ENCODE measurements around the gene LRRC8D.

Gene LRRC8D

GRCh38 chr1:89972024-89972423, 151.2 kb downstream of the LRRC8D start:
- H3K4me3 ChIP-seq (ENCODE audit: low read depth, low read length): no peak overlapping the region
- no peaks in the 10 kb centered on the region for H3K27me3 ChIP-seq (ENCODE audit: insufficient read depth, low read depth, severe bottlenecking)
- no peak overlapping the region for H3K27ac ChIP-seq
- no peak for TF ChIP-seq CTCF (IDR thresholded peaks at IDR 0.05; ENCODE audit: low read depth, low read length)
- H3K9me3 ChIP-seq (ENCODE audit: severe bottlenecking): no peaks in the 10 kb centered on the region
- no peaks in the 10 kb centered on the region for H3K36me3 ChIP-seq
- DNase-seq: no peak

GRCh38 chr1:89973471-89974127, 152.8 kb downstream of the LRRC8D start:
- Histone ChIP-seq H3K9me3 (ENCODE audit: severe bottlenecking) (no peaks in the 10 kb centered on the region), H3K27ac (no peak overlapping the region), H3K36me3 (no peaks in the 10 kb centered on the region), H3K4me3 (ENCODE audit: low read depth, low read length) (no peak overlapping the region), H3K27me3 (ENCODE audit: insufficient read depth, low read depth, severe bottlenecking) (no peaks in the 10 kb centered on the region)
- no peak for TF ChIP-seq CTCF (IDR thresholded peaks at IDR 0.05; ENCODE audit: low read depth, low read length)
- no peak for DNase-seq

- DNase-seq: no peak
- no peaks in the 10 kb centered on the region for H3K27me3 ChIP-seq (ENCODE audit: insufficient read depth, low read depth, severe bottlenecking)
- H3K4me3 ChIP-seq (ENCODE audit: low read depth, low read length): no peak overlapping the region
- no peak for TF ChIP-seq CTCF (IDR thresholded peaks at IDR 0.05; ENCODE audit: low read depth, low read length)
- no peaks in the 10 kb centered on the region for H3K9me3 ChIP-seq (ENCODE audit: severe bottlenecking)
- no peaks in the 10 kb centered on the region for H3K36me3 ChIP-seq
- H3K27ac ChIP-seq: no peak overlapping the region
Measured at GRCh38 chr1:89974256-89974655, 153.4 kb downstream of the LRRC8D start.

GRCh38 chr1:89974696-89975470, 154.1 kb downstream of the LRRC8D start:
- Histone ChIP-seq H3K4me3 (ENCODE audit: low read depth, low read length) (no peak overlapping the region), H3K27me3 (ENCODE audit: insufficient read depth, low read depth, severe bottlenecking) (no peaks in the 10 kb centered on the region), H3K27ac (no peak overlapping the region), H3K9me3 (ENCODE audit: severe bottlenecking) (no peaks in the 10 kb centered on the region), H3K36me3 (no peaks in the 10 kb centered on the region)
- TF ChIP-seq CTCF (IDR thresholded peaks at IDR 0.05; ENCODE audit: low read depth, low read length): no peak
- no peak for DNase-seq

- no peak overlapping the region for H3K4me3 ChIP-seq (ENCODE audit: low read depth, low read length)
- no peak overlapping the region for H3K27ac ChIP-seq
- no peak for TF ChIP-seq CTCF (IDR thresholded peaks at IDR 0.05; ENCODE audit: low read depth, low read length)
- no peak for DNase-seq
- no peaks in the 10 kb centered on the region for H3K27me3 ChIP-seq (ENCODE audit: insufficient read depth, low read depth, severe bottlenecking)
- H3K9me3 ChIP-seq (ENCODE audit: severe bottlenecking): no peaks in the 10 kb centered on the region
- no peaks in the 10 kb centered on the region for H3K36me3 ChIP-seq
Measured at GRCh38 chr1:89975540-89976125, 154.8 kb downstream of the LRRC8D start.

All from WERI-Rb-1 (cell line).